NCI-H446 treated with DMSO at 0.1 percent for 48 hours (cell line): ENCODE measurements around the gene MANF.
"Not testable (repeated sequence)": the region's sequence is repeated elsewhere in the genome, so short reads cannot be mapped to it uniquely, and the experiment has no call there.

Experiments
- DNase-seq: peaks from one replicate; lab custom pipeline; 2025; lab: John Stamatoyannopoulos, UW

The MANF gene

GRCh38 chr3:51373658-51374421 lies 11.3 kb upstream of the MANF start:
- DNase-seq, result no peak

- DNase-seq, result no peak
These were observed 10.6 kb upstream of the MANF start for GRCh38 chr3:51374456-51374855.

- no peak for DNase-seq
These were observed 10.0 kb upstream of the MANF start for GRCh38 chr3:51375136-51375535.

GRCh38 chr3:51375571-51375970 lies 9.5 kb upstream of the MANF start:
- no peak for DNase-seq

GRCh38 chr3:51378065-51378464 lies 7.0 kb upstream of the MANF start:
- DNase-seq, result no peak

- DNase-seq, result no peak
These were observed 6.4 kb upstream of the MANF start for GRCh38 chr3:51378726-51379125.

- DNase-seq, result no peak
These were observed 5.8 kb upstream of the MANF start for GRCh38 chr3:51379301-51379700.

- no peak for DNase-seq
These were observed 5.2 kb upstream of the MANF start for GRCh38 chr3:51379746-51380455.

GRCh38 chr3:51380601-51381332 lies 4.3 kb upstream of the MANF start:
- no peak for DNase-seq

- DNase-seq, result no peak
These were observed 3.8 kb upstream of the MANF start for GRCh38 chr3:51381333-51381705.

GRCh38 chr3:51382076-51382745 lies 2.9 kb upstream of the MANF start:
- no peak for DNase-seq

- DNase-seq, result no peak
These were observed 2.0 kb upstream of the MANF start for GRCh38 chr3:51382947-51383578.

- DNase-seq, result no peak
These were observed 901 bp upstream of the MANF start for GRCh38 chr3:51384055-51384725.

GRCh38 chr3:51385621-51386091 lies 565 bp downstream of the MANF start:
- DNase-seq, result no peak

- DNase-seq, result no peak
These were observed 1.2 kb downstream of the MANF start for GRCh38 chr3:51386159-51386851.

GRCh38 chr3:51386852-51387229 lies 1.8 kb downstream of the MANF start:
- no peak for DNase-seq

- not testable (repeated sequence) for DNase-seq
These were observed 2.2 kb downstream of the MANF start for GRCh38 chr3:51387281-51387680.

GRCh38 chr3:51388286-51389029 lies 3.4 kb downstream of the MANF start:
- DNase-seq, result no peak

GRCh38 chr3:51389423-51390183 lies 4.5 kb downstream of the MANF start:
- no peak for DNase-seq
